ENCODE measurements around the gene KRT85.

The KRT85 gene

GRCh38 chr12:52399756-52400155 is 32.5 kb upstream of the KRT85 start:
- ATAC-seq (ENCODE audit: insufficient read depth, low read depth) (no peak), DNase-seq (no peak)
- no peaks in the 10 kb centered on the region for H3K36me3 ChIP-seq (ENCODE audit: insufficient read depth, low read length)
- no peaks in the 10 kb centered on the region for H3K9me3 ChIP-seq (ENCODE audit: insufficient read depth, low read length, severe bottlenecking)
- TF ChIP-seq, protein P1, sequence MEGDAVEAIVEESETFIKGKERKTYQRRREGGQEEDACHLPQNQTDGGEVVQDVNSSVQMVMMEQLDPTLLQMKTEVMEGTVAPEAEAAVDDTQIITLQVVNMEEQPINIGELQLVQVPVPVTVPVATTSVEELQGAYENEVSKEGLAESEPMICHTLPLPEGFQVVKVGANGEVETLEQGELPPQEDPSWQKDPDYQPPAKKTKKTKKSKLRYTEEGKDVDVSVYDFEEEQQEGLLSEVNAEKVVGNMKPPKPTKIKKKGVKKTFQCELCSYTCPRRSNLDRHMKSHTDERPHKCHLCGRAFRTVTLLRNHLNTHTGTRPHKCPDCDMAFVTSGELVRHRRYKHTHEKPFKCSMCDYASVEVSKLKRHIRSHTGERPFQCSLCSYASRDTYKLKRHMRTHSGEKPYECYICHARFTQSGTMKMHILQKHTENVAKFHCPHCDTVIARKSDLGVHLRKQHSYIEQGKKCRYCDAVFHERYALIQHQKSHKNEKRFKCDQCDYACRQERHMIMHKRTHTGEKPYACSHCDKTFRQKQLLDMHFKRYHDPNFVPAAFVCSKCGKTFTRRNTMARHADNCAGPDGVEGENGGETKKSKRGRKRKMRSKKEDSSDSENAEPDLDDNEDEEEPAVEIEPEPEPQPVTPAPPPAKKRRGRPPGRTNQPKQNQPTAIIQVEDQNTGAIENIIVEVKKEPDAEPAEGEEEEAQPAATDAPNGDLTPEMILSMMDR (IDR thresholded peaks at IDR 0.05; ENCODE audit: borderline replicate concordance, extremely low read depth, low read length, poor library complexity, severe bottlenecking): no peak
- no peak for TF ChIP-seq EZH2 (IDR thresholded peaks at IDR 0.05; ENCODE audit: borderline replicate concordance, low read depth, low read length, severe bottlenecking)
- H3K4me3 ChIP-seq (ENCODE audit: low read depth in 1 of 2, low read length in 2 of 2): no peak overlapping the region
- H3K9ac ChIP-seq (ENCODE audit: low read depth, low read length): no peak overlapping the region
- H3K27me3 ChIP-seq (ENCODE audit: insufficient read depth, low read length, poor library complexity): peaks cover 6% of the 10 kb centered on the region
- H4K20me1 ChIP-seq (ENCODE audit: insufficient read depth, low read length): peaks cover 4% of the 10 kb centered on the region; the same call in 1 of the 2 replicates
- H3K79me2 ChIP-seq (ENCODE audit: insufficient read depth, low read length): no peaks in the 10 kb centered on the region
- H2AFZ ChIP-seq (ENCODE audit: low read depth, low read length): no peak overlapping the region
- H3K27ac ChIP-seq (ENCODE audit: low read length): no peak overlapping the region
- H3K4me2 ChIP-seq (ENCODE audit: insufficient read depth, low read length): no peak overlapping the region
- no peaks in the 10 kb centered on the region for H3K4me1 ChIP-seq (ENCODE audit: insufficient read depth, low read length)

DNA sequence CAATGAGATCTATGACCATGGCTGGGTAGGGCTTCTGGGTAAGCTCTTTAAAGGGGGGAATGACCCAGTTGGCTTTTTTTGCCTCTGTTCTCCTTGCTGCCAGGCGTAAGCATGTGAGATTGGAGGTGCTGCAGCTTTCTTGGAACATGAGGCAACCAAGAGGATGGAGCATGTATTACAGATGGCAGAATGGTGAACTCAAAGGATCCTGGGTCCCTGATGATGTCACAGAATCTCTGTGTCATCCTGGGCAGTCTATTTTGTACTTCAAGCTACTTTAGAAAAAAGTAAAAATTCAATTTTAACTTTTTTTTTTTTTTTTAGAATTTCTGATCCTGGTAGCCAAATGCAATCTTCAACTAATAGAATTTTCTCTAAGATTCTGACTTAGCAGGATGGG is 30.9 kb upstream of the KRT85 start:
- H3K36me3 ChIP-seq (ENCODE audit: insufficient read depth, low read length): no peaks in the 10 kb centered on the region
- DNase-seq: no peak
- H3K79me2 ChIP-seq (ENCODE audit: insufficient read depth, low read length): no peaks in the 10 kb centered on the region
- no peaks in the 10 kb centered on the region for H3K9me3 ChIP-seq (ENCODE audit: insufficient read depth, low read length, severe bottlenecking)
- no peak for ATAC-seq (ENCODE audit: insufficient read depth, low read depth)
- no peak overlapping the region for H2AFZ ChIP-seq (ENCODE audit: low read depth, low read length)
- no peaks in the 10 kb centered on the region for H3K4me1 ChIP-seq (ENCODE audit: insufficient read depth, low read length)
- TF ChIP-seq, protein P1 (IDR thresholded peaks at IDR 0.05; ENCODE audit: borderline replicate concordance, extremely low read depth, low read length, poor library complexity, severe bottlenecking): no peak
- no peak for TF ChIP-seq EZH2 (IDR thresholded peaks at IDR 0.05; ENCODE audit: borderline replicate concordance, low read depth, low read length, severe bottlenecking)
- no peak overlapping the region for H3K9ac ChIP-seq (ENCODE audit: low read depth, low read length)
- H4K20me1 ChIP-seq (ENCODE audit: insufficient read depth, low read length): no peaks in the 10 kb centered on the region
- H3K4me2 ChIP-seq (ENCODE audit: insufficient read depth, low read length): no peak overlapping the region
- H3K27ac ChIP-seq (ENCODE audit: low read length): no peak overlapping the region
- H3K4me3 ChIP-seq (ENCODE audit: low read depth in 1 of 2, low read length in 2 of 2): no peak overlapping the region
- H3K27me3 ChIP-seq (ENCODE audit: insufficient read depth, low read length, poor library complexity): no peaks in the 10 kb centered on the region

DNA sequence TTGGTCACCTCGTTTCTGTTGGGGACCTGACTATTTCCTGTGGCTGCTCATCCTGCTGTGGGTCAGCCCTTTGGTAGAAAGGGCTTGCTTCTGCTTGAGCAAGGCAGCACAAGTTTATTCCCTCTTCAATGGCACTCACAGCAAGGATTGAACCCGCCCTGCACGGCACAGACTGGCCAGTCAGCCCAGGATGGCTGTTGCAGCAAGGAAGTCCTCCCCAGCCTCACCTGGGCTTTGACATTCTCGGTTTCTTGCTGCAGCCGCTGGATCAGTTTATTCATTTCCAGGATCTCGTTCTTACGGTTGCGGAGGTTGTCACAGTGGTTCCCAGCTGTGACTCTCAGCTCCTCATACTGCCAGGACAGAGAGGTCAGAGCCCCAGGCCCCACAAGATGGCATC is 29.4 kb upstream of the KRT85 start:
- Histone ChIP-seq H2AFZ (ENCODE audit: low read depth, low read length) (no peak overlapping the region), H3K27ac (ENCODE audit: low read length) (no peak overlapping the region), H3K27me3 (ENCODE audit: insufficient read depth, low read length, poor library complexity) (peaks cover 4% of the 10 kb centered on the region), H3K4me1 (ENCODE audit: insufficient read depth, low read length) (no peaks in the 10 kb centered on the region), H3K9ac (ENCODE audit: low read depth, low read length) (no peak overlapping the region), H3K79me2 (ENCODE audit: insufficient read depth, low read length) (no peaks in the 10 kb centered on the region), H3K9me3 (ENCODE audit: insufficient read depth, low read length, severe bottlenecking) (no peaks in the 10 kb centered on the region), H4K20me1 (ENCODE audit: insufficient read depth, low read length) (no peaks in the 10 kb centered on the region), H3K4me2 (ENCODE audit: insufficient read depth, low read length) (no peak overlapping the region), H3K4me3 (ENCODE audit: low read depth in 1 of 2, low read length in 2 of 2) (no peak overlapping the region), H3K36me3 (ENCODE audit: insufficient read depth, low read length) (no peaks in the 10 kb centered on the region)
- DNase-seq (no peak), ATAC-seq (ENCODE audit: insufficient read depth, low read depth) (no peak)
- TF ChIP-seq EZH2 (IDR thresholded peaks at IDR 0.05; ENCODE audit: borderline replicate concordance, low read depth, low read length, severe bottlenecking): no peak
- TF ChIP-seq, protein P1 (IDR thresholded peaks at IDR 0.05; ENCODE audit: borderline replicate concordance, extremely low read depth, low read length, poor library complexity, severe bottlenecking): no peak
